HCT116 (cell line): ENCODE results near the gene STARD4. TPM values are rescaled to one million over a fixed set of nuclear protein-coding genes. Genes with fewer than 3 reads are reported as not detected.

ENCODE experiments used
- ATAC-seq: fragments of 200-7000 bp; cut with Tn5 transposase; 2 replicates; pipeline ENCODE4 v1.9.1; 2020; ENCODE audit warnings: mild to moderate bottlenecking, moderate library complexity
- BruUV-seq: library from RNA; stranded (reverse); fragments of 400-500 nt; replicated peaks from 2 replicates; lab custom pipeline; 2021; lab: Mats Ljungman, UMichigan
- CTCF ChIA-PET: fragments of 300-600 bp; sonication (Branson Sonifier 250); formaldehyde crosslinking; loops from one replicate; lab custom pipeline; 2021; ENCODE audit warnings: antibody characterized with exemption; lab: Charles Lee
- POLR2A ChIA-PET: fragments of 300-600, 350-600 bp; sonication (Branson Sonifier 250); formaldehyde crosslinking; loops from one replicate; lab custom pipeline; 2021; ENCODE audit warnings: antibody characterized with exemption; lab: Charles Lee
- RAD21 ChIA-PET, 2 experiments: fragments of 300-600 bp; sonication (Branson Sonifier 250); formaldehyde crosslinking; loops; one replicate each; lab custom pipeline; 2023; ENCODE audit warnings: low total read pairs in 2 of 2; ENCODE audit not compliant: uncharacterized antibody in 2 of 2, unreplicated experiment in 2 of 2, low non-redundant PET in 1 of 2; lab: Charles Lee
- DNase-seq: peaks from one replicate; pipeline ENCODE4 v3.0.0-alpha.2; 2010; ENCODE audit warnings: low read depth, low spot score
- H2AFZ ChIP-seq: fragments of 200-600 bp; shearing (Covaris generic), sonication (generic); 2 replicates; pipeline ENCODE4 v1.6.1; 2017; ENCODE audit warnings: low read depth, mixed run types, mixed read lengths, antibody characterized with exemption, low read length; ENCODE audit not compliant: poor library complexity, severe bottlenecking
- H3K27ac ChIP-seq: 2 replicates; pipeline ENCODE4 v1.5.1; 2012; ENCODE audit warnings: low read depth, low read length
- H3K27me3 ChIP-seq: fragments of 200-600 bp; sonication (generic); 2 replicates; pipeline ENCODE4 v1.6.1; 2016; ENCODE audit warnings: mixed run types, low read length, mixed read lengths; ENCODE audit not compliant: insufficient read depth
- H3K36me3 ChIP-seq, 2 experiments: fragments of 200-500 bp in 1 of 2; fragments of 200-600 bp in 1 of 2; sonication (Bioruptor generic) in 1 of 2; sonication (generic) in 1 of 2; 2 replicates each; pipeline versions ENCODE4 v1.5.1 to v1.6.1; 2014 to 2016; ENCODE audit warnings: low read length in 2 of 2, inconsistent platforms in 1 of 2, mixed read lengths in 1 of 2, mixed run types in 1 of 2; ENCODE audit not compliant: insufficient read depth in 2 of 2, control insufficient read depth in 1 of 2
- H3K4me1 ChIP-seq, 2 experiments: fragments of 200-600 bp in 1 of 2; sonication (generic) in 1 of 2; 2 replicates each; pipeline versions ENCODE4 v1.5.1 to v1.6.1; 2012 to 2017; ENCODE audit warnings: low read length in 2 of 2, inconsistent platforms in 1 of 2, mild to moderate bottlenecking in 1 of 2, mixed read lengths in 1 of 2, mixed run types in 1 of 2, moderate library complexity in 1 of 2; ENCODE audit not compliant: insufficient read depth in 2 of 2, control insufficient read depth in 1 of 2
- H3K4me2 ChIP-seq: fragments of 200-600 bp; sonication (generic); 2 replicates; pipeline ENCODE4 v1.6.1; 2017; ENCODE audit warnings: mixed run types, low read length, mixed read lengths
- H3K4me3 ChIP-seq, 2 experiments: fragments of 200-600 bp in 1 of 2; sonication (generic) in 1 of 2; replicated peaks in 1 of 2; 2 replicates each; pipeline ENCODE4 v1.5.1; 2011 to 2016; ENCODE audit warnings: low read length in 2 of 2, control low read depth in 1 of 2, low read depth in 1 of 2, mild to moderate bottlenecking in 1 of 2, mixed read lengths in 1 of 2, mixed run types in 1 of 2
- H3K79me2 ChIP-seq: fragments of 200-600 bp; sonication (generic); 2 replicates; pipeline ENCODE4 v1.6.1; 2017; ENCODE audit warnings: mild to moderate bottlenecking, mixed run types, low read length, moderate library complexity, mixed read lengths; ENCODE audit not compliant: insufficient read depth
- H3K9ac ChIP-seq: fragments of 200-600 bp; sonication (generic); 2 replicates; pipeline ENCODE4 v1.6.1; 2016; ENCODE audit warnings: low read length, mixed read lengths
- H3K9me2 ChIP-seq: fragments of 200-600 bp; sonication (generic), shearing (Covaris generic); 2 replicates; pipeline ENCODE4 v1.6.1; 2017; ENCODE audit warnings: mixed run types, mild to moderate bottlenecking, moderate library complexity; ENCODE audit not compliant: insufficient read depth
- H3K9me3 ChIP-seq, 2 experiments: fragments of 200-500 bp in 1 of 2; fragments of 200-600 bp in 1 of 2; sonication (Bioruptor generic) in 1 of 2; sonication (generic) in 1 of 2; 2 replicates each; pipeline ENCODE4 v1.6.1; 2014 to 2017; ENCODE audit warnings: low read length in 2 of 2, mixed read lengths in 2 of 2, inconsistent platforms in 1 of 2, low read depth in 1 of 2, mild to moderate bottlenecking in 1 of 2, mixed run types in 1 of 2, moderate library complexity in 1 of 2; ENCODE audit not compliant: control insufficient read depth in 1 of 2, insufficient read depth in 1 of 2
- H4K20me1 ChIP-seq: fragments of 200-600 bp; sonication (generic), shearing (Covaris generic); 2 replicates; pipeline ENCODE4 v1.6.1; 2017; ENCODE audit warnings: mixed run types, mild to moderate bottlenecking, moderate library complexity; ENCODE audit not compliant: insufficient read depth
- CTCF ChIP-seq, 3 experiments: fragments of 200-600 bp in 1 of 3; sonication (generic) in 1 of 3; IDR thresholded peaks in 2 of 3; conservative IDR thresholded peaks in 1 of 3; 2 replicates each; pipeline ENCODE4 v1.5.1; 2012 to 2017; ENCODE audit warnings: low read depth in 2 of 3, low read length in 2 of 3, antibody characterized with exemption in 1 of 3, borderline replicate concordance in 1 of 3, control low read depth in 1 of 3, mild to moderate bottlenecking in 1 of 3, mixed read lengths in 1 of 3, mixed run types in 1 of 3, moderate library complexity in 1 of 3; ENCODE audit not compliant: insufficient read depth in 1 of 3
- REST ChIP-seq: IDR thresholded peaks from 2 replicates; pipeline ENCODE4 v1.6.1; 2012; ENCODE audit warnings: low read depth
- ZFX ChIP-seq: fragments of 450-650 bp; IDR thresholded peaks from 2 replicates; pipeline ENCODE4 v1.6.1; 2017
- intact Hi-C: fragments of 100-400 bp; cut with micrococcal nuclease; formaldehyde crosslinking; loops from 2 replicates; pipeline ENCODE4 v1.10.0; 2022
- total RNA-seq: library from RNA; stranded (reverse); gene quantifications from one replicate; pipeline ENCODE4 v1.2.1, GENCODE V29; 2021; ENCODE audit not compliant: unreplicated experiment

Gene STARD4
- total RNA-seq, 1 experiment from 2014 or later: 44.3 TPM

- H3K79me2 ChIP-seq: peaks cover 41% of the 10 kb centered on the region; the same call in 1 of the 2 replicates
- no peaks in the 10 kb centered on the region for H3K9me3 ChIP-seq
Observed at GRCh38 chr5:111511831-111512374, 432 bp downstream of the STARD4 start.

More at GRCh38 chr5:111511831-111512374, 432 bp downstream of the STARD4 start:
- ATAC-seq: peak; percentile 20; the same call in 1 of the 2 replicates
- H3K36me3 ChIP-seq: no peaks in the 10 kb centered on the region
- CTCF ChIA-PET: interaction anchor here (1.5 kb wide), 1 partner anchor 20 kb away, joined by 8 read pairs; no protein-coding TSS in a partner anchor
- H3K27ac ChIP-seq: peak overlapping the region; percentile 89
- no peaks in the 10 kb centered on the region for H4K20me1 ChIP-seq
- H3K9ac ChIP-seq: peak overlapping the region; percentile 73
- no peaks in the 10 kb centered on the region for H3K9me2 ChIP-seq
- peaks cover 13 to 22% of the 10 kb centered on the region in 2 experiments for H3K4me1 ChIP-seq
- no peak for DNase-seq
- BruUV-seq: no TSS peak
- intact Hi-C loops: no loop called here
- peak overlapping the region; percentile 76 to 83 for H3K4me3 ChIP-seq
- POLR2A ChIA-PET: interaction anchor here (0.6 kb wide), 1 partner anchor 12 kb away, joined by 3 read pairs; no protein-coding TSS in a partner anchor
- H3K4me2 ChIP-seq: peak overlapping the region; percentile 79
- RAD21 ChIA-PET: no interaction called here
- TF ChIP-seq ZFX: peak; percentile 28; the same call in 1 of the 2 replicates
- TF ChIP-seq REST: no peak
- TF ChIP-seq CTCF (IDR thresholded peaks at IDR 0.05 in 2 of 3, conservative IDR thresholded peaks at IDR 0.05 in 1 of 3; ENCODE audit: borderline replicate concordance in 1 of 3, insufficient read depth in 1 of 3, low read depth in 2 of 3, low read length in 2 of 3): no peak
- TF ChIP-seq, all 23 proteins: peak for 1
- Histone ChIP-seq H3K27me3 (no peaks in the 10 kb centered on the region), H2AFZ (no peak overlapping the region)
